DMS153 treated with DMSO at 0.1 percent for 48 hours (cell line): Measurements from ENCODE around the gene APRT.
"Not testable (repeated sequence)": the region's sequence is repeated elsewhere in the genome, so short reads cannot be mapped to it uniquely, and the experiment has no call there.

ENCODE experiments used
- DNase-seq: peaks from one replicate; lab custom pipeline; 2025; ENCODE audit not compliant: unreplicated experiment; lab: John Stamatoyannopoulos, UW

The APRT gene

GRCh38 chr16:88823646-88824045, 11.9 kb upstream of the APRT start:
- not testable (repeated sequence) for DNase-seq

- DNase-seq: no peak
Measured at GRCh38 chr16:88822281-88823040, 10.7 kb upstream of the APRT start.

- DNase-seq: no peak
Measured at GRCh38 chr16:88821168-88821850, 9.6 kb upstream of the APRT start.

- DNase-seq: no peak
Measured at GRCh38 chr16:88820385-88821025, 8.8 kb upstream of the APRT start.

- no peak for DNase-seq
Measured at GRCh38 chr16:88819126-88819525, 7.4 kb upstream of the APRT start.

- DNase-seq: no peak
Measured at GRCh38 chr16:88818575-88818874, 6.8 kb upstream of the APRT start.

GRCh38 chr16:88817785-88818574, 6.3 kb upstream of the APRT start:
- DNase-seq: no peak

GRCh38 chr16:88816736-88817535, 5.2 kb upstream of the APRT start:
- no peak for DNase-seq

- DNase-seq: peak; percentile 40
Measured at GRCh38 chr16:88815901-88816589, 4.3 kb upstream of the APRT start.

GRCh38 chr16:88815227-88815626, 3.5 kb upstream of the APRT start:
- DNase-seq: no peak

- DNase-seq: no peak
Measured at GRCh38 chr16:88814144-88814502, 2.4 kb upstream of the APRT start.

- DNase-seq: peak; percentile 10
Measured at GRCh38 chr16:88813269-88814143, 1.8 kb upstream of the APRT start.

- DNase-seq: no peak
Measured at GRCh38 chr16:88812513-88813268, 963 bp upstream of the APRT start.

- peak; percentile 18 for DNase-seq
Measured at GRCh38 chr16:88810912-88811768, 588 bp downstream of the APRT start.

GRCh38 chr16:88810166-88810911, 1.4 kb downstream of the APRT start:
- no peak for DNase-seq

GRCh38 chr16:88809676-88810165, 2.0 kb downstream of the APRT start:
- DNase-seq: no peak
